NCI-H69 (cell line): Measurements from ENCODE around the gene NCK2.

Source experiments
- DNase-seq: peaks from one replicate; lab custom pipeline; 2025; lab: John Stamatoyannopoulos, UW

Gene NCK2

GRCh38 chr2:105814291-105814940 is 69.7 kb downstream of the NCK2 start:
- no peak for DNase-seq

GRCh38 chr2:105815401-105815800 is 70.7 kb downstream of the NCK2 start:
- no peak for DNase-seq

- no peak for DNase-seq
Observed at GRCh38 chr2:105820151-105820550, 75.4 kb downstream of the NCK2 start.

- no peak for DNase-seq
Observed at GRCh38 chr2:105820691-105821090, 76.0 kb downstream of the NCK2 start.

- DNase-seq = no peak
Observed at GRCh38 chr2:105821428-105822125, 76.9 kb downstream of the NCK2 start.

- no peak for DNase-seq
Observed at GRCh38 chr2:105822186-105822585, 77.5 kb downstream of the NCK2 start.

GRCh38 chr2:105824446-105824845 is 79.7 kb downstream of the NCK2 start:
- DNase-seq = no peak

GRCh38 chr2:105827351-105828096 is 82.8 kb downstream of the NCK2 start:
- DNase-seq = no peak

- DNase-seq = no peak
Observed at GRCh38 chr2:105828558-105828957, 83.8 kb downstream of the NCK2 start.

GRCh38 chr2:105834931-105835330 is 90.2 kb downstream of the NCK2 start:
- DNase-seq = no peak

GRCh38 chr2:105836341-105836740 is 91.6 kb downstream of the NCK2 start:
- no peak for DNase-seq

- DNase-seq = no peak
Observed at GRCh38 chr2:105836840-105837692, 92.4 kb downstream of the NCK2 start.

GRCh38 chr2:105839793-105840192 is 95.1 kb downstream of the NCK2 start:
- no peak for DNase-seq

- no peak for DNase-seq
Observed at GRCh38 chr2:105840933-105841332, 96.2 kb downstream of the NCK2 start.

- DNase-seq = no peak
Observed at GRCh38 chr2:105841551-105841950, 96.8 kb downstream of the NCK2 start.

- DNase-seq = no peak
Observed at GRCh38 chr2:105842555-105842954, 97.8 kb downstream of the NCK2 start.

- no peak for DNase-seq
Observed at GRCh38 chr2:105843476-105844374, 99.0 kb downstream of the NCK2 start.

- no peak for DNase-seq
Observed at GRCh38 chr2:105845976-105846375, 101.3 kb downstream of the NCK2 start.

GRCh38 chr2:105847056-105847455 is 102.3 kb downstream of the NCK2 start:
- DNase-seq = no peak

GRCh38 chr2:105848367-105848766 is 103.7 kb downstream of the NCK2 start:
- DNase-seq = no peak
